Kidney epithelial cell (primary cell): ENCODE results near the gene CDH23. TPM values are rescaled to one million over a fixed set of nuclear protein-coding genes. Genes with fewer than 3 reads are reported as not detected.

ENCODE experiments used
- DNase-seq: peaks from one replicate; pipeline ENCODE4 v3.0.0-alpha.2; 2010; ENCODE audit warnings: low read depth
- H3K27me3 ChIP-seq: 2 replicates; pipeline ENCODE4 v1.6.0; 2011; ENCODE audit warnings: low read length; ENCODE audit not compliant: control insufficient read depth, insufficient read depth
- H3K36me3 ChIP-seq: 2 replicates; pipeline ENCODE4 v1.5.1; 2011; ENCODE audit warnings: low read length; ENCODE audit not compliant: control insufficient read depth, insufficient read depth
- H3K4me3 ChIP-seq: 2 replicates; pipeline ENCODE4 v1.5.1; 2011; ENCODE audit warnings: low read depth, mild to moderate bottlenecking, control low read depth, low read length
- CTCF ChIP-seq: IDR thresholded peaks from 2 replicates; pipeline ENCODE4 v1.5.1; 2011; ENCODE audit warnings: mild to moderate bottlenecking, moderate library complexity, low read length, control low read depth, inconsistent platforms; ENCODE audit not compliant: insufficient read depth, poor library complexity, severe bottlenecking
- total RNA-seq: library from RNA; depleted of rRNA; stranded (reverse); fragments of >200 nt; gene quantifications from 2 replicates; pipeline ENCODE4 v1.2.3, GENCODE V29; 2015

The CDH23 gene
- total RNA-seq, 1 donor from 2014 or later: 0.04 TPM

GRCh38 chr10:71462062-71462935 is 65.6 kb downstream of the CDH23 start:
- TF ChIP-seq CTCF: no peak
- H3K4me3 ChIP-seq: no peak overlapping the region
- H3K27me3 ChIP-seq: peaks cover 40% of the 10 kb centered on the region
- DNase-seq: no peak
- H3K36me3 ChIP-seq: no peaks in the 10 kb centered on the region

GRCh38 chr10:71463111-71463510 is 66.4 kb downstream of the CDH23 start:
- no peak for DNase-seq
- no peaks in the 10 kb centered on the region for H3K36me3 ChIP-seq
- TF ChIP-seq CTCF: no peak
- no peak overlapping the region for H3K4me3 ChIP-seq
- peaks cover 36% of the 10 kb centered on the region for H3K27me3 ChIP-seq

GRCh38 chr10:71465551-71466252 is 69.0 kb downstream of the CDH23 start:
- Histone ChIP-seq H3K27me3 (peaks cover 42% of the 10 kb centered on the region), H3K4me3 (no peak overlapping the region), H3K36me3 (no peaks in the 10 kb centered on the region)
- DNase-seq: no peak
- TF ChIP-seq CTCF: no peak

GRCh38 chr10:71466330-71466729 is 69.6 kb downstream of the CDH23 start:
- no peak for DNase-seq
- H3K27me3 ChIP-seq: peaks cover 43% of the 10 kb centered on the region
- H3K4me3 ChIP-seq: no peak overlapping the region
- TF ChIP-seq CTCF: no peak
- H3K36me3 ChIP-seq: no peaks in the 10 kb centered on the region

GRCh38 chr10:71467161-71467560 is 70.4 kb downstream of the CDH23 start:
- DNase-seq: no peak
- peaks cover 36% of the 10 kb centered on the region for H3K27me3 ChIP-seq
- no peaks in the 10 kb centered on the region for H3K36me3 ChIP-seq
- no peak overlapping the region for H3K4me3 ChIP-seq
- TF ChIP-seq CTCF: no peak
